GM21515 (cell line): ENCODE results near the gene PHF21B.

Source experiments
- ATAC-seq: cut with Tn5 transposase; IDR thresholded peaks from one replicate; pipeline ENCODE4 v1.9.1; 2021; ENCODE audit not compliant: unreplicated experiment

The PHF21B gene

GRCh38 chr22:44898236-44898635 lies 111.6 kb downstream of the PHF21B start:
- no peak for ATAC-seq

GRCh38 chr22:44895296-44896055 lies 114.3 kb downstream of the PHF21B start:
- ATAC-seq, result no peak

GRCh38 chr22:44894782-44895181 lies 115.0 kb downstream of the PHF21B start:
- ATAC-seq, result no peak

GRCh38 chr22:44894321-44894720 lies 115.5 kb downstream of the PHF21B start:
- ATAC-seq, result no peak

GRCh38 chr22:44893731-44894080 lies 116.1 kb downstream of the PHF21B start:
- no peak for ATAC-seq

- ATAC-seq, result no peak
Observed at GRCh38 chr22:44892803-44893730, 116.7 kb downstream of the PHF21B start.

- no peak for ATAC-seq
Observed at GRCh38 chr22:44892243-44892642, 117.6 kb downstream of the PHF21B start.

GRCh38 chr22:44891791-44892190 lies 118.0 kb downstream of the PHF21B start:
- no peak for ATAC-seq

GRCh38 chr22:44891293-44891747 lies 118.5 kb downstream of the PHF21B start:
- ATAC-seq, result no peak

- no peak for ATAC-seq
Observed at GRCh38 chr22:44890416-44891292, 119.2 kb downstream of the PHF21B start.

GRCh38 chr22:44889255-44889878 lies 120.4 kb downstream of the PHF21B start:
- ATAC-seq, result no peak

- ATAC-seq, result no peak
Observed at GRCh38 chr22:44888491-44889254, 121.1 kb downstream of the PHF21B start.

GRCh38 chr22:44887941-44888366 lies 121.9 kb downstream of the PHF21B start:
- no peak for ATAC-seq

- ATAC-seq, result no peak
Observed at GRCh38 chr22:44885806-44886360, 123.9 kb downstream of the PHF21B start.

GRCh38 chr22:44884968-44885805 lies 124.6 kb downstream of the PHF21B start:
- no peak for ATAC-seq

GRCh38 chr22:44884562-44884961 lies 125.2 kb downstream of the PHF21B start:
- ATAC-seq, result no peak

GRCh38 chr22:44883011-44883421 lies 126.8 kb downstream of the PHF21B start:
- ATAC-seq, result no peak

GRCh38 chr22:44882226-44882905 lies 127.4 kb downstream of the PHF21B start:
- no peak for ATAC-seq
